H9 (cell line): ENCODE data around the gene ZFAND5. TPM values are rescaled to one million over a fixed set of nuclear protein-coding genes. Genes with fewer than 3 reads are reported as not detected.

Experiments used
- DNase-seq: peaks from one replicate; pipeline ENCODE4 v3.0.0-alpha.2; 2017
- H2AFZ ChIP-seq: one replicate; pipeline ENCODE4 v1.6.1; 2013; ENCODE audit warnings: mild to moderate bottlenecking, low read length, control low read depth, moderate library complexity
- H2AK5ac ChIP-seq: 2 replicates; pipeline ENCODE4 v1.6.1; 2013; ENCODE audit warnings: low read length, control low read depth, mixed read lengths; ENCODE audit not compliant: insufficient read length
- H2BK120ac ChIP-seq: one replicate; pipeline ENCODE4 v1.6.1; 2013; ENCODE audit warnings: low read depth, mild to moderate bottlenecking, low read length, control low read depth, inconsistent platforms; ENCODE audit not compliant: poor library complexity, severe bottlenecking
- H2BK12ac ChIP-seq: 2 replicates; pipeline ENCODE4 v1.6.1; 2013; ENCODE audit warnings: low read length, control low read depth, mixed read lengths, low read depth; ENCODE audit not compliant: insufficient read length
- H2BK15ac ChIP-seq: 2 replicates; pipeline ENCODE4 v1.6.1; 2013; ENCODE audit warnings: low read depth, low read length, control low read depth
- H2BK20ac ChIP-seq: one replicate; pipeline ENCODE4 v1.6.1; 2013; ENCODE audit warnings: low read depth, mild to moderate bottlenecking, low read length, control low read depth, inconsistent platforms; ENCODE audit not compliant: poor library complexity, severe bottlenecking
- H2BK5ac ChIP-seq: 2 replicates; pipeline ENCODE4 v1.6.1; 2013; ENCODE audit warnings: low read length, control low read depth, mixed read lengths; ENCODE audit not compliant: insufficient read length
- H3K14ac ChIP-seq: 2 replicates; pipeline ENCODE4 v1.6.1; 2013; ENCODE audit warnings: low read length, control low read depth; ENCODE audit not compliant: insufficient read depth
- H3K18ac ChIP-seq: 2 replicates; pipeline ENCODE4 v1.6.1; 2013; ENCODE audit warnings: low read depth, mild to moderate bottlenecking, mixed read lengths, low read length, control low read depth; ENCODE audit not compliant: insufficient read length
- H3K23ac ChIP-seq: 2 replicates; pipeline ENCODE4 v1.6.1; 2013; ENCODE audit warnings: low read length, control low read depth, mixed read lengths, low read depth; ENCODE audit not compliant: insufficient read length
- H3K23me2 ChIP-seq: 2 replicates; pipeline ENCODE4 v1.6.1; 2013; ENCODE audit warnings: low read depth, mild to moderate bottlenecking, mixed read lengths, low read length, control low read depth; ENCODE audit not compliant: insufficient read length, poor library complexity, severe bottlenecking
- H3K27ac ChIP-seq: 2 replicates; pipeline ENCODE4 v1.5.1; 2013; ENCODE audit warnings: low read length, control low read depth, mixed read lengths, low read depth; ENCODE audit not compliant: insufficient read length
- H3K27me3 ChIP-seq: 2 replicates; pipeline ENCODE4 v1.6.1; 2013; ENCODE audit warnings: low read length, control low read depth, inconsistent platforms; ENCODE audit not compliant: insufficient read depth
- H3K4ac ChIP-seq: 2 replicates; pipeline ENCODE4 v1.6.1; 2013; ENCODE audit warnings: low read depth, mild to moderate bottlenecking, control low read depth, inconsistent platforms, low read length, moderate library complexity
- H3K4me1 ChIP-seq: 2 replicates; pipeline ENCODE4 v1.6.1; 2013; ENCODE audit warnings: low read length, control low read depth, inconsistent platforms; ENCODE audit not compliant: insufficient read depth
- H3K4me2 ChIP-seq: 2 replicates; pipeline ENCODE4 v1.6.1; 2013; ENCODE audit warnings: low read length, control low read depth, mixed read lengths; ENCODE audit not compliant: insufficient read length, insufficient read depth
- H3K56ac ChIP-seq: 2 replicates; pipeline ENCODE4 v1.6.1; 2013; ENCODE audit warnings: low read depth, mild to moderate bottlenecking, mixed read lengths, low read length, control low read depth; ENCODE audit not compliant: insufficient read length
- H3K79me1 ChIP-seq: 2 replicates; pipeline ENCODE4 v1.6.1; 2013; ENCODE audit warnings: low read depth, mild to moderate bottlenecking, moderate library complexity, low read length, control low read depth, inconsistent platforms; ENCODE audit not compliant: insufficient read depth, poor library complexity, severe bottlenecking
- H3K79me2 ChIP-seq: 2 replicates; pipeline ENCODE4 v1.6.1; 2013; ENCODE audit warnings: low read length, control low read depth, inconsistent platforms; ENCODE audit not compliant: insufficient read depth
- H3K9ac ChIP-seq: 2 replicates; pipeline ENCODE4 v1.6.1; 2013; ENCODE audit warnings: low read length, control low read depth, mixed read lengths; ENCODE audit not compliant: insufficient read length; ENCODE audit errors: extremely low read depth
- H3K9me3 ChIP-seq: one replicate; pipeline ENCODE4 v1.6.1; 2013; ENCODE audit warnings: low read depth, low read length, inconsistent platforms; ENCODE audit not compliant: control insufficient read depth
- H3T11ph ChIP-seq: one replicate; pipeline ENCODE4 v1.6.1; 2013; ENCODE audit warnings: mild to moderate bottlenecking, low read length, control low read depth, inconsistent platforms
- H4K20me1 ChIP-seq: one replicate; pipeline ENCODE4 v1.6.1; 2013; ENCODE audit not compliant: control insufficient read depth, insufficient read length, insufficient read depth
- H4K5ac ChIP-seq: 2 replicates; pipeline ENCODE4 v1.6.1; 2013; ENCODE audit warnings: low read depth, mild to moderate bottlenecking, mixed read lengths, low read length, control low read depth; ENCODE audit not compliant: insufficient read length
- H4K8ac ChIP-seq: replicated peaks from 2 replicates; pipeline ENCODE4 v1.6.1; 2013; ENCODE audit warnings: low read length, control low read depth, mixed read lengths, low read depth; ENCODE audit not compliant: insufficient read length
- H4K91ac ChIP-seq: 2 replicates; pipeline ENCODE4 v1.6.1; 2013; ENCODE audit warnings: low read depth, mild to moderate bottlenecking, moderate library complexity, mixed read lengths, low read length, control low read depth; ENCODE audit not compliant: insufficient read length
- H3K27ac Mint-ChIP-seq, 3 experiments: 2 replicates in 2 of 3; 3 replicates in 1 of 3; pipeline ENCODE4 v1.8.0; 2020 to 2021; ENCODE audit warnings: mixed read lengths in 3 of 3, mild to moderate bottlenecking in 1 of 3, moderate library complexity in 1 of 3
- H3K27me3 Mint-ChIP-seq: 2 replicates; pipeline ENCODE4 v1.8.0; 2021; ENCODE audit warnings: low read depth, mild to moderate bottlenecking, moderate library complexity, mixed read lengths
- H3K36me3 Mint-ChIP-seq, 3 experiments: 2 replicates in 2 of 3; 3 replicates in 1 of 3; pipeline ENCODE4 v1.8.0; 2020 to 2021; ENCODE audit warnings: low read depth in 3 of 3, mixed read lengths in 3 of 3; ENCODE audit not compliant: insufficient read depth in 1 of 3
- H3K4me1 Mint-ChIP-seq, 2 experiments: 2 replicates each; pipeline ENCODE4 v1.8.0; 2020; ENCODE audit warnings: mixed read lengths in 2 of 2
- H3K4me3 Mint-ChIP-seq, 2 experiments: 2 replicates in 1 of 2; 3 replicates in 1 of 2; pipeline ENCODE4 v1.8.0; 2020 to 2021; ENCODE audit warnings: mild to moderate bottlenecking in 2 of 2, mixed read lengths in 2 of 2, moderate library complexity in 1 of 2
- H3K9me3 Mint-ChIP-seq, 2 experiments: 2 replicates in 1 of 2; 3 replicates in 1 of 2; pipeline ENCODE4 v1.8.0; 2020; ENCODE audit warnings: mild to moderate bottlenecking in 2 of 2, mixed read lengths in 2 of 2, moderate library complexity in 1 of 2
- CTCF ChIP-seq: fragments of 200-600 bp; sonication (generic); conservative IDR thresholded peaks from 3 replicates; pipeline ENCODE4 v1.8.0; 2021; ENCODE audit warnings: antibody characterized with exemption, mild to moderate bottlenecking
- WGBS: extraction: QIAGEN DNeasy Blood & Tissue Kit; methylation state at CpG from one replicate; pipeline ENCODE4 v1.1.7; 2013; ENCODE audit warnings: missing lambda C conversion rate, low lambda C conversion rate, mixed read lengths; ENCODE audit not compliant: insufficient read length; ENCODE audit errors: extremely low coverage; 5-methylcytosine and 5-hydroxymethylcytosine counted together
- total RNA-seq: library from RNA; stranded (reverse); gene quantifications from 2 replicates; pipeline ENCODE4 v1.2.1, GENCODE V29; 2021

ZFAND5 gene
- total RNA-seq, 1 experiment from 2014 or later, result 304 TPM

- no peak overlapping the region for H3K18ac ChIP-seq
- H2BK5ac ChIP-seq, result no peak overlapping the region
- peaks cover 9% of the 10 kb centered on the region for H3K9me3 ChIP-seq
- no peaks in the 10 kb centered on the region for H3K79me2 ChIP-seq
- no peaks in the 10 kb centered on the region for H4K20me1 ChIP-seq
- H3K23ac ChIP-seq, result no peak overlapping the region
- Mint-ChIP-seq H3K27me3 (no peaks in the 10 kb centered on the region), H3K4me1 (no peaks in the 10 kb centered on the region; a peak in 1 of 4 replicates), H3K4me3 (no peak overlapping the region), H3K36me3 (peaks cover 0 to 14% (median 13%) of the 10 kb centered on the region in 3 experiments; a peak in 5 of 7 replicates), H3K27ac (no peak overlapping the region), H3K9me3 (peaks cover 8% of the 10 kb centered on the region in 2 experiments)
- no peak overlapping the region for H3K56ac ChIP-seq
- H4K8ac ChIP-seq, result no peak overlapping the region
- H3K4me1 ChIP-seq, result no peaks in the 10 kb centered on the region
- no peak overlapping the region for H3K4ac ChIP-seq
- H3T11ph ChIP-seq, result no peak overlapping the region
- no peak overlapping the region for H2AK5ac ChIP-seq
- no peak overlapping the region for H2BK20ac ChIP-seq
- no CpG with 5 or more reads among the region's 10 CpGs for WGBS
- no peak for DNase-seq
- H3K4me2 ChIP-seq, result no peak overlapping the region
- TF ChIP-seq CTCF, result no peak
- no peak overlapping the region for H3K14ac ChIP-seq
- no peak overlapping the region for H2AFZ ChIP-seq
- no peak overlapping the region for H2BK12ac ChIP-seq
- H2BK120ac ChIP-seq, result no peak overlapping the region
- H4K5ac ChIP-seq, result no peak overlapping the region
- no peak overlapping the region for H3K9ac ChIP-seq
- H3K23me2 ChIP-seq, result no peaks in the 10 kb centered on the region
- no peak overlapping the region for H3K27ac ChIP-seq
- no peaks in the 10 kb centered on the region for H3K79me1 ChIP-seq
- H3K27me3 ChIP-seq, result no peaks in the 10 kb centered on the region
- no peak overlapping the region for H4K91ac ChIP-seq
- no peak overlapping the region for H2BK15ac ChIP-seq
Observed at GRCh38 chr9:72327631-72328030, 37.4 kb downstream of the ZFAND5 start.
